NCI-H2196 (cell line): Measurements from ENCODE around the gene GLP1R.
A peak's percentile ranks its signal among the peaks of the same experiment; 100 is the strongest.

Source experiments
- DNase-seq: peaks from one replicate; lab custom pipeline; 2025; ENCODE audit not compliant: unreplicated experiment; lab: John Stamatoyannopoulos, UW

The GLP1R gene

GRCh38 chr6:39085129-39085797 is 36.7 kb downstream of the GLP1R start:
- no peak for DNase-seq

- DNase-seq = no peak
Measured at GRCh38 chr6:39086294-39086693, 37.7 kb downstream of the GLP1R start.

GRCh38 chr6:39086711-39087110 is 38.1 kb downstream of the GLP1R start:
- DNase-seq = no peak

DNA sequence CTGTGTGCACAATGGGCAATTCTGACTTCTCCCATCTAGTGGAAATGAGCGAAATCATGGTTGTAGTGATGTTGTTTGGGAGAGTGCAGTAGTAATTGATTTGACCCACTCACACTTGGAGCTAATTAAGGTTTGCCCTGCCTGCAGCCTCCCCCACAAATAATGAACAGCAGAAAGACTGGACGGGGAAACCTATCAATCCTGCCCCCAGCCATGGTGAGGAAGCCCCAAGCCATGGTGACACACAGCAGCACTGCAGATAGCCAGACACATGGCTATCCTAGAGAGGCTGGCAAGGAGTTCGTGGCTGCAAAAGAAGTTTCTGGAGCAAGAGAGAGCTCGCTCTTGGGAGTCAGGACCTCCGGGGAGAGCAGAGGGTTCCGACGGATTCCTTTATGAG is 38.6 kb downstream of the GLP1R start:
- DNase-seq = no peak

- no peak for DNase-seq
Measured at GRCh38 chr6:39088331-39088730, 39.8 kb downstream of the GLP1R start.

DNA sequence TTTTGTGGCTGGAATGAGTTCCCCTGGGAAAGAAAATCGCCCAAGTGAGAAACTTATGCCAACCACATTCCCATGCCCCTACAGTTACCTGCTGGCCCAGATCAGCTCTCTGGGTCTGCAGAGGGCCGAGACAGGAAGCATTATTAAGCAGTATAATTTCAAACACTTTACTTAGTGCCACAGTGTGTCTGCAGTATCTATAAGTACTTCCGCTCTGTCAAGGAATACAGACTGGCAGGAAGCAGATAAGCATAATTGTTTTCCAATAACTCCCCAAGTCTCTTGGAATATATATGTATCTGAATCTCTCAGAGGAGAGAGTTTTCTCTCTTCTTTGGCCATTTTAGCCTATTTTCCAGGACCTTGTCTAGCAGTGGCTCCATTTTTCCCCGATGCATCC is 41.5 kb downstream of the GLP1R start:
- DNase-seq = no peak

GRCh38 chr6:39091220-39091619 is 42.6 kb downstream of the GLP1R start:
- no peak for DNase-seq

DNA sequence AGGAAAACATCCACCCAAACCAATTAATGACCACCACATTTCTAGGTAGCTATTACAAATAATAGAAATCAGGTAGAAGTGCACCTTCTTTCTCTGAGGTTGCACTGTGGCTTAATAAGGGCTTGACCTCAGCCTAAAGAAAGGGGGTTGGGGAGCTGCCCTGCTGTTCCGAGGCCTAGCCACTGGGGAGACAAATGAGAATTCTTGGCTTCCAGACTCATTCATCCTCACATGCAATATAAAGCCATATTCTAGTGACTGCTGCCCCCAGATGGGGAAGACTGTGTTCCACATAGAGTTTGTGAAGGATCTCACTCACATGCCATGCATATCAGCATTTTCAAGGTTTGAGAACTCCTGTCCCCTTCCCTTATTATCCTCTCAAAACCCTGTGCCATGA is 43.5 kb downstream of the GLP1R start:
- peak; percentile 42 for DNase-seq

DNA sequence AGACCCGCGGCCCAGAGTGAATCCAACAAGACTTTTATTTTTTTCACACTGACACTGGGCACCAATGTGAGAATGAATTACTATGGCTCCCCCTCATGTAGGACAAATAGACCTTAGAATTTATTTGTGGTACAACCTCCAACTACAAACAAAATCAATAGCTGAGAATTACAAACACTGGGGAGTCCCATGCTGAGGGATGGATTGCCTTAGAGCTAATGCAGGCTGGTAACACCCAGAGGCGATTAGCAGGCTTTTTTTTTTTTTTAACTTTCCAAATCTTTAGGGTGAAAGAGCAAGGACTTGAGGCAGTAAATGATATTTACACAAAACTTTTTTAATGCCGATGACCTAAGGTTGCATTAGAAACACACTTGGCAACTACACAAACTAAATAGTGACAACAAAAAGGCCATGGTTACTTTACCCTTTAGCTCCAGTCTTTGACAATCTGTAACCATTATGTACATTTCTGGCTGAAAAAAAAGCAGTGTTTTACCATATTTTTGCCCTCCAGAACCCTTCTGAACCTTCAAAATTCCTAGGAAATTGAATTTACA is 44.6 kb downstream of the GLP1R start:
- DNase-seq = no peak

GRCh38 chr6:39095578-39095977 is 47.0 kb downstream of the GLP1R start:
- DNase-seq = no peak

- no peak for DNase-seq
Measured at GRCh38 chr6:39100358-39100757, 51.8 kb downstream of the GLP1R start.

- no peak for DNase-seq
Measured at GRCh38 chr6:39102071-39102820, 53.7 kb downstream of the GLP1R start.

- no peak for DNase-seq
Measured at GRCh38 chr6:39102821-39103136, 54.2 kb downstream of the GLP1R start.

DNA sequence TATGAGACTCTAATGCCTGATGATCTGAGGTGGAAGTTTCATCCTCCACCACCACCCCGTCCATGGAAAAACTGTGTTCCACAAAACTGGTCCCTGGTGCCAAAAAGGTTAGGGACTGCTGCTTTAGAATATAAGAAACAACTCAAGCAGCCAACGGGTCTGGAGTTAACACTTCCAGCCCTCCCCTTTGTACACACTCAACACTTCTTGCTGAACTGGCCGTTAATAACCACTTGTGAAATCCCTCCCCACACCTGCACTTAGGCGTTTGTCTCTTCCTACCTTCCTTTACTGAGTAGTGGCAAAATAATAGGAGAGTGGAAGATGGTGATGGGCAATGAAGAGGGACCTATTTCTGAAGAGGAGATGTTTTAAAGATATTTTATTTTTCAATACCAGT is 55.9 kb downstream of the GLP1R start:
- peak; percentile 13 for DNase-seq

GRCh38 chr6:39107034-39107433 is 58.5 kb downstream of the GLP1R start:
- DNase-seq = no peak

DNA sequence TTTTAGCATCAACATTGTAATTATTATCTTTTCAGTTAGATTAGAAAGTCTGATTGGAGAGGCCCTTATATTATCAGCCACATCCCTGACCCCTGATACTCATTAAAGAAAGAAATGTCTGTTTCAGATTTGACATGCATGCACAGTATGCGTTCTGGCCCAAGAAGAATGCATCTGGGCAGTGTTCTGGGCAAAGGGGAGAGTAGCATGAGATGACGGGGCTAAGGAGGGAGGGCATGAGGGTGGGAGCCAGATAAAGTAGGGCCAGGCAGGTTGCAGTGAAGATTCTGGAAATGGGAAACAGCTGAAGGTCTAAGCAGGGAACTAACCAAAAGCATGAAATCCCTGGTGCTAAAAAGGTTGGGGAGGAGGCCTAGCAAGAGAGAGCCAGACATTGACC is 59.1 kb downstream of the GLP1R start:
- DNase-seq = no peak

GRCh38 chr6:39108041-39108839 is 59.7 kb downstream of the GLP1R start:
- DNase-seq = no peak

DNA sequence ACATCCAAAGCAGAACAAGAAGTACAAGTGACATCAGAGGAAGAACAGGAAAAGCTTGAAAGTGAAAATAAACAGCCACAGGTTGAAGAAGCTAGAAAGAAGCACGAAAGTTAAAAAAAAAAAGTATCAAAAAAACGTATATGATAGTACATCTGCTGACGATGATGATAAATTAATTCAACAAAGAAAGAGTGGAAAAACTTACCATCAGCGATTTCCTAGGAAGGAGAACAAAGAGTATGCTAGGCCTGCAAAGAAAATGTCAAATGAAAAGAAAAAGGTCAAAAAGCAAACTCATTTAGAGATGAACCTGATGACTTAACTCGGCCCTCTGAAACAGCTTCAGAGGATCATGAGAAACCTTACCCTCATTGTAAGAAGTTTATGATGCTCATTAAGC is 62.7 kb downstream of the GLP1R start:
- no peak for DNase-seq

GRCh38 chr6:39113788-39114187 is 65.2 kb downstream of the GLP1R start:
- DNase-seq = no peak

- DNase-seq = no peak
Measured at GRCh38 chr6:39114388-39114703, 65.8 kb downstream of the GLP1R start.

DNA sequence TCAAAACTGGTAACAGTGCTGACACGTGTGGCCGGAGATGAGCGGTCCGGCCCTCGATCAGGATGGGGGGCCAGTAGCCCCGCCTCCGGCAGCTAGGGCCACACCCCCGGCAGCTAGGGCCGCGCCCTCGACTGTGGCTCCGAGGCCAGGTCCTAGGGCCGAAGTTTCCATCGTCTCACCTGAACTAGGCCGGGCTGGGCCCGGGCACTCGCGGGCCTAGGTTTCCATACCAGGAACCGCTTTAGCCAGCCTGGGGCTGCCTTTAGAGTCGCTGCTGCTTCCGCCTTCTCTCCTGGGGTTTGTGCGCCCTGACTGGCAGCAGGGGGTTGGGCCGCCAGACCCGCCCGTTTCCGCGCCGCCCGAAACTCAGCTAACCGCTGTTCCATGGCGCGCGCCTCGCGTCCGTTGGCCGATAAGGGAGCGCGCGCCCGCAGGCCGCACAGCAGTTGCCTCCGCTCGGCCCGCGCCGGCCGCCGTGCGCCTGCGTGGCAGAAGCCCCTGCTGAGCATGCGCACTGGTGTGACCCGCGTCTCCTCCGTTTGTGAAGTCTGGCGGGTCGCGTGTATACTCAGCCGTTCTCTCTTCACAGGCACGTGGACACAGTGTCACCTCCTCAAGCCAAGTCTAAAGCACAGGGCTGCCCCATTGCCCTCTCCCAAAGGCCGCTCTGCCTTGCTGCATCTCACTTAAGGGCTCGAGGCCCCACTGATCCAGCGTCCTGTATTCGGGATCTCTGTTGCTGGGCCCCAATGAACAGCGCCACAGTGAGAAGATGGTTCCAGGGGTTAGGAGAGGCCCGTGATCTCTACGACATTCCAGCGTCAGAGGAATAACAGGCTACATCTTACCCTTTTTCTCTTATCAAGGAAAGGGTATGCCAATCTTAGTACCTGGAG is 66.4 kb downstream of the GLP1R start, which contains the start of gene SAYSD1:
Gene SAYSD1, minus strand, starts transcription at position 483 of the 896 bp plus-strand sequence. Its CDS starts 97 bp downstream, at position 386.
- peak; percentile 98 for DNase-seq
